ENCODE measurements around the gene FGD3.

DNA sequence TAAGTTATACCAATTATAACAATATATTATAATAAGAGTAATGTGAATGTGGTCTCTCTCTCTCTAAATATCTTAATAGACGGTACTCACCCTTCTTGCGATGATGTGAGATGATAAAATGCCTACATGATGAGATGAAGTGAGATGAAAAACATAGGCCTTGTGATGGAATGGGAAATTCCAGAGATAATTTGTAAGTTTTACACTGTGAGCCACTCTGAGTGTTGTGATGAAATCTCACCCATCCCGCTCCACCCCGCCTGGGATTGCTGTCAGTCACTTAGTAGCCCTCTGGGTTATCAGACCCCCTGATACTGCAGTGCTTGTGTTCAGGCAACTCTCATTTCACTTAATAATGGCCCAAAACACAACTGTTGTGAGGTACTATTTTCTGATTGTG is 121.6 kb downstream of the FGD3 start:
- TF ChIP-seq, protein P1, sequence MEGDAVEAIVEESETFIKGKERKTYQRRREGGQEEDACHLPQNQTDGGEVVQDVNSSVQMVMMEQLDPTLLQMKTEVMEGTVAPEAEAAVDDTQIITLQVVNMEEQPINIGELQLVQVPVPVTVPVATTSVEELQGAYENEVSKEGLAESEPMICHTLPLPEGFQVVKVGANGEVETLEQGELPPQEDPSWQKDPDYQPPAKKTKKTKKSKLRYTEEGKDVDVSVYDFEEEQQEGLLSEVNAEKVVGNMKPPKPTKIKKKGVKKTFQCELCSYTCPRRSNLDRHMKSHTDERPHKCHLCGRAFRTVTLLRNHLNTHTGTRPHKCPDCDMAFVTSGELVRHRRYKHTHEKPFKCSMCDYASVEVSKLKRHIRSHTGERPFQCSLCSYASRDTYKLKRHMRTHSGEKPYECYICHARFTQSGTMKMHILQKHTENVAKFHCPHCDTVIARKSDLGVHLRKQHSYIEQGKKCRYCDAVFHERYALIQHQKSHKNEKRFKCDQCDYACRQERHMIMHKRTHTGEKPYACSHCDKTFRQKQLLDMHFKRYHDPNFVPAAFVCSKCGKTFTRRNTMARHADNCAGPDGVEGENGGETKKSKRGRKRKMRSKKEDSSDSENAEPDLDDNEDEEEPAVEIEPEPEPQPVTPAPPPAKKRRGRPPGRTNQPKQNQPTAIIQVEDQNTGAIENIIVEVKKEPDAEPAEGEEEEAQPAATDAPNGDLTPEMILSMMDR (IDR thresholded peaks at IDR 0.05) = no peak
- TF ChIP-seq JUN (IDR thresholded peaks at IDR 0.05) = no peak
- no peak for TF ChIP-seq HDAC2 (IDR thresholded peaks at IDR 0.05)
- TF ChIP-seq MAZ (IDR thresholded peaks at IDR 0.05; ENCODE audit: borderline replicate concordance, low read depth, low read length) = no peak
- TF ChIP-seq, protein P2, sequence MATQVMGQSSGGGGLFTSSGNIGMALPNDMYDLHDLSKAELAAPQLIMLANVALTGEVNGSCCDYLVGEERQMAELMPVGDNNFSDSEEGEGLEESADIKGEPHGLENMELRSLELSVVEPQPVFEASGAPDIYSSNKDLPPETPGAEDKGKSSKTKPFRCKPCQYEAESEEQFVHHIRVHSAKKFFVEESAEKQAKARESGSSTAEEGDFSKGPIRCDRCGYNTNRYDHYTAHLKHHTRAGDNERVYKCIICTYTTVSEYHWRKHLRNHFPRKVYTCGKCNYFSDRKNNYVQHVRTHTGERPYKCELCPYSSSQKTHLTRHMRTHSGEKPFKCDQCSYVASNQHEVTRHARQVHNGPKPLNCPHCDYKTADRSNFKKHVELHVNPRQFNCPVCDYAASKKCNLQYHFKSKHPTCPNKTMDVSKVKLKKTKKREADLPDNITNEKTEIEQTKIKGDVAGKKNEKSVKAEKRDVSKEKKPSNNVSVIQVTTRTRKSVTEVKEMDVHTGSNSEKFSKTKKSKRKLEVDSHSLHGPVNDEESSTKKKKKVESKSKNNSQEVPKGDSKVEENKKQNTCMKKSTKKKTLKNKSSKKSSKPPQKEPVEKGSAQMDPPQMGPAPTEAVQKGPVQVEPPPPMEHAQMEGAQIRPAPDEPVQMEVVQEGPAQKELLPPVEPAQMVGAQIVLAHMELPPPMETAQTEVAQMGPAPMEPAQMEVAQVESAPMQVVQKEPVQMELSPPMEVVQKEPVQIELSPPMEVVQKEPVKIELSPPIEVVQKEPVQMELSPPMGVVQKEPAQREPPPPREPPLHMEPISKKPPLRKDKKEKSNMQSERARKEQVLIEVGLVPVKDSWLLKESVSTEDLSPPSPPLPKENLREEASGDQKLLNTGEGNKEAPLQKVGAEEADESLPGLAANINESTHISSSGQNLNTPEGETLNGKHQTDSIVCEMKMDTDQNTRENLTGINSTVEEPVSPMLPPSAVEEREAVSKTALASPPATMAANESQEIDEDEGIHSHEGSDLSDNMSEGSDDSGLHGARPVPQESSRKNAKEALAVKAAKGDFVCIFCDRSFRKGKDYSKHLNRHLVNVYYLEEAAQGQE (IDR thresholded peaks at IDR 0.05) = no peak

Data from A549 (cell line).